NCI-H510A (cell line): ENCODE data around the gene MRPS23.

Source experiments
- DNase-seq: peaks from one replicate; lab custom pipeline; 2025; lab: John Stamatoyannopoulos, UW

The MRPS23 gene

DNA sequence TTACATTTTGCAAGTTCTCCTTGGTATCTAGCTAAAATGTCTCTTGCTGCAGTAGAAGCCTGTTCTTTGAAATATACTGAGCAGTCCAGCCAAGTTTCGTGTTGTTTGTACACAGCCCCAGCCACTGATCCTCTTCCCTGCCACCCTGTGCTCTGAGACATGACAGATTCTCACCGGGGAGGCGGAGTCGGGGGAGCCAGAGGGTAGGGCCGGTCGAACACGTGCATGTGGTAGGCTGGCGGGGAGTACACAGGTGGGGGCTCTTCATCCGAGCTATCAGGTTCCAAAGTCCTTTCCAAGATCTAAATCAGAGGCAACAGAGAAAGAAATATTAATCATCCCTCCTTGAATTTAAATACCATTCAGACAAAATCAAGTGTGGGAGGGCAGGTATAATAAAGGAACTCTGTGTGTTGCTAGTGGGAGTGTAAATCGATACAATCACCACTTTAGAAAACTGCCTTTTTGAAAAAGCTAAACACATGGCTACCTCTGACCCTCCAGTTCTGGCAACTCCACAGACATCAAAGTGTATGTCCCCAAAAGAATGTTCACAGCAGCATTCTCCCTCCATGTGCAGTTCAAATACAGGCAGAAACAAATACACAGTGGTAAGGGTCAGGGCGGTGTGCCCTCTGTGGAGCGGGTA lies 29.7 kb upstream of the MRPS23 start:
- DNase-seq, result no peak

DNA sequence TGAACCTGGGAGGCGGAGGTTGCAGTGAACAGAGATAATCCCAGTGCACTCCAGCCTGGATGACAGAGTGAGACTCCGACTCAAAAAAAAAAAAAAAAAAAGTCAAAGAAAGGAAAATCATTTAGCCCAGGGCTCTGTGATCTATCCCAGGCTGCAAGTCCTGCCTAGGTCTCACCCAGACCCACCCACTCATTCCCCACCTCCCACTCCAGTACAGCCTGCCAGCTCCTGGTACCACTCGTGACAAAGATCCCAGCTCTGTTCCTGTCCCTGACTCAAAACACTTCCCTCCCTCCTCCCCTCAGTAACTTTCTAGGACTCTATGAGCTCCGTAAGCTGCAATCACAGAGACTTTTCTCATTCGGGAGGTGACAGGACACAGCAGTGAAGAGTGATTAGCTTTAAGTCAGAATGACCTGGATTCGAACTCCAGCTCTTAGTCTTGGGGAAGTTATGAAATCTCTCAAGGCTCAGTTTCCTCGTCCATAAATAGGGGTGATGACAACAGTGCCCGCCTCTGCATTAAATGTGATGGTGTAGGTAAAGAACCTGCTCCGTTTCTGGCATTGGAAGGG lies 28.0 kb upstream of the MRPS23 start:
- DNase-seq, result no peak

DNA sequence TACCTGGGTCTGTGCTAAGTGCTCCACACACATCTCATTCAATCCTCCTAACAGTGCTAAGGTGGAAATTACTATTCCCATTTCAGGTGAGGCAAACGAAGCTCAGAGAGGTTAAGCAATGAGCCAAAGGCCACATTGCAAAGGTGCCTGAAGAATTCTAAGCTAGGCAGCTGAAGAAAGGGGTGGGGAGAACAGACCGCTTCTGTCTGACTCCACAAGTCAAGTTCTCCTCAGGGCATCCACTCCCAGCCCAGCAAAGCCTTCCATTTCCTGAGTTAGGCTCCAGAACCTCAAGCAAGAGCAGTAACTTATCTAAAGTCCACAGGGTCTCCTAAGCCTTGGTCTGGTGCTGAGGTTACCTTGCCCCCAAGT lies 27.0 kb upstream of the MRPS23 start:
- DNase-seq, result no peak

DNA sequence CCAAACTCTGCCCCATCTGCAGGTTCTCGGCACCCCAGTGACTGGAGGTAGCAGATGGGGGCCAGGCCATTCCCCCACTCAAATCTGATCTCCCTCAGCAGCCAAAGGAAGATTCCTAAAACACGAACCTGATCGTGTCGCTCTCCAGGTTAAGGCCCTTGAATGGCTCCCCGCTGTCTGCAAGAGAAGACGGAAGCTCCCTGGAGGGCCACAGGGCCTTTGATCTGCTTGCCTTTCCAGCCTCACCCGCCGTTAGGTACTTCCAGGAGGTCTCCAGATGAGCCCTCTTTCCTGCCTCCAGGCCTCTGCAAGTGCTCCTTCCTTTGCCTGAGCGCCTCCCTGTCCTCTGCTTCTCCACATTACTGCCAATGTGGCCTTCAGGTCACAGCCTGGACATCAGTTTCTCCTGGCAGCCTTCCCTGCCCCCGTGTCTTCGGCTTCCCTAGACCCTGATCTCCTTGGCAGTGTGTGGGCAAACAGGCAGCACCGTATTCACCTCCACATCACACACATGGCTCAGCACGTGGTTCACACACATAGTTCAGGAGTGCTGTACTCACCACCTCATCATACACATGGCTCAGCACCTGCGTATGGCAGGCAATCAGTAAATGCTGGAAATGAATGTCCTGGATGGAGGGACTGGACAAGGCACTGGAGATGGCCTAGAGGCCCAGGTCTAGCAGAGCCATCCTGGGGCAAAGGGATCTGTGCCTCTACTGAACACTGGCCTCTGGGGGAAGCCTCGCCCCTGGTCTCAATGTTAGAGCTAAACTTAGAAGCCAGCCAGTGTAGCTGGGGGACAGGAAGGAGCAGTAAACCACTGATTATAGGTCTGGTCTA lies 26.4 kb upstream of the MRPS23 start:
- no peak for DNase-seq

DNA sequence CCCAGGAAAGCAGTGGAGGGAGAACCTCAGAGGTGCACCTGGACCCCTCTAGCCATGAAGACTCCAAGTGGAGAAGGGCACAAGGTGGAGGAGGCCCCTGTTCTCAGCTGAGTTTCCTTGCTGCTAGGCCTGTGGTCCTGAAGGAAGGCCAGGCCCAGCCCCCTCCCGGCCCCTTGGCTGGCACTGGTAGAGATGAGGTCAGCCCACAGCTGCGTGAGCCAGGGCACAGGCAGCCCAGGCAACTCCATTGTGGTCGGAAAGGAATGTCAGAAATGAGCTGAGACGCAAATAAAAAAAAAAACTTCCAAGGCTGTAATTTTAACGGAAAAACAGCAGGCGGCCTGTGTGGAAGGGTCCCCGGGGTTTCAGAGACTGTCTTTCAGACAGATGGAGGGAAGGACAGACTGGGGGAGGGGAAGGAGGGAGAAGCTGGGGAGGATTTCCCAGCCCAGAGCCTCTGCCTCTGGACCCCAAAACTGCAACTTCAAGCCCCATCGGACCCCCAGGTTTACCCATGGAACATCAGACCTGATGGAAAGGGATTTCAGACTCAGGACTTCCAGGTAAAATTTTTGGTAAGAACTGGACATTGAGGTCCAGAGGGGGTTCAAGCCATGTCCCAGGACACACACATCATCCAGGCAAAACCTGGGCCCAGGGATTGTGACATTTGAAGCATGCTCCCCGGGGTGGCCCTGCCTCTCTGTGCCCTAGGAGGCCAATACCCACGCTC lies 25.6 kb upstream of the MRPS23 start:
- no peak for DNase-seq

- DNase-seq, result no peak
Observed at GRCh38 chr17:57874434-57875289, 24.8 kb upstream of the MRPS23 start.

- no peak for DNase-seq
Observed at GRCh38 chr17:57874058-57874419, 24.2 kb upstream of the MRPS23 start.

- DNase-seq, result no peak
Observed at GRCh38 chr17:57873261-57874057, 23.6 kb upstream of the MRPS23 start.

- no peak for DNase-seq
Observed at GRCh38 chr17:57872536-57872935, 22.7 kb upstream of the MRPS23 start.

GRCh38 chr17:57871863-57872262 lies 22.0 kb upstream of the MRPS23 start:
- no peak for DNase-seq

DNA sequence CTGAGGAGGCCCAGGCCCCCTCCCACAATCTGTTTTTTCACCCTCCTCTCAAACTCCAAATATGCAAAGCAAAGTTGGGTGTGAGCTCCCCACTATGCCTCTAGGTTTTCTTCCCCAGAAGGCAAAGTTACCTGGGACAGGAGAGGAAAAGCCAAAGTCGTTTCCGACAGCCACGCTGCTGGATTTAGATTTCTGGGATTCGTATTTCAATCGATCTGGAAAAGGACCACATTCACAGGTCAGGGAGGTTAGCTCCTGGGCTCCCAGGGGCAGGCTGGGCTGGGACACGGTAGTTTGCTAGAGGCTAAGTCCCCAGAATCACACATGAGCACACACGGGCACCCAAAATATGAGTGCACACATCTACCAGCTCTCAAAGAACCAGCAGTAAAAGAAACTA lies 21.3 kb upstream of the MRPS23 start:
- no peak for DNase-seq

DNA sequence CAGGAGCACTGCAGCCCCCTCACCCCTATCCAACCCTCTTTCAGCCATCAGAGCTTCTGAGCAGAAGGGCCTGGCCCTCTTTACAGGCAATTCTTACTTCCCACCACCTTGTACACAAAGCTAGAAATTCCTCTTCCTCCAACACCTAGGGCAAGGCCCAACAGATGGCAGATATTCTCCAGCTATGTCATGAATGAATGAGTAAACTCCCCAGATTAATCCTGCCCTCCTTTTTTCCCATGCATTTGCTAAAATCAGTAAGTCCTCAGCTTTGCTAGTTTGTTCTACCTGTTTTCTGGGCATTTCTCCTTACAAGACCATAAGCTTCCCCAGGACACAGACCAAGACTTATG lies 20.4 kb upstream of the MRPS23 start:
- no peak for DNase-seq

DNA sequence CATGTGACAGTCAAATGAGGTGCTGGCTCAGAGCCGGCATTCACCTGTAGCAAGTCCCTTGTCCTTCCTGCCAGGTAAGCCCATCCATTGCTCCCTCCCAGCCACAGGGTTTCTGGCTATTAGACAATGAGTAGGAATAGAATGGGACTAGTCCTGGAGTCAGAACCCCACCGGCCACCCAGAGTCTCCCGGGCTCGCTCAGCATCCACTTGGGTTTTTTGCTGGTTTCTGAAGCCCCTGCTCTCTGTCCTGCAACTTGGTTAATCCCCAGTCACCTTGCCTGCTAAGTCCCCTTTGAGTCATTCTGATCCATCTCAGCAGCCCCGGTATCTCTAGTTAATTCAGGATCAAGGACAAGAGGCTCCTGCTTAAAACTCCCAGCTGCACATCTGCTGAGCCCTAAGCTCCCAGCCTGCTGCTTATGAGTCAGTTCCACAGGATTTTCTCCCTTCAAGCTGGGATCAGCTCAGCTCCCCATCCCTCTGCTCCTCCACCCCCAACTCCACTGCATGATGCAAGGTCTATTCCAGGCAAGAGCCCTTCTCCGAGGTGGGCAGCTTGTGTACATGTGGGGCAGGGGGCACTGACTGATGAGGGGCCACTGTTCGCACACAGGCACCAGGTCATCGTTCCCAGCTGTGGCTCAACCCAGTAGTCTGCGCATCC lies 19.9 kb upstream of the MRPS23 start:
- DNase-seq, result no peak

DNA sequence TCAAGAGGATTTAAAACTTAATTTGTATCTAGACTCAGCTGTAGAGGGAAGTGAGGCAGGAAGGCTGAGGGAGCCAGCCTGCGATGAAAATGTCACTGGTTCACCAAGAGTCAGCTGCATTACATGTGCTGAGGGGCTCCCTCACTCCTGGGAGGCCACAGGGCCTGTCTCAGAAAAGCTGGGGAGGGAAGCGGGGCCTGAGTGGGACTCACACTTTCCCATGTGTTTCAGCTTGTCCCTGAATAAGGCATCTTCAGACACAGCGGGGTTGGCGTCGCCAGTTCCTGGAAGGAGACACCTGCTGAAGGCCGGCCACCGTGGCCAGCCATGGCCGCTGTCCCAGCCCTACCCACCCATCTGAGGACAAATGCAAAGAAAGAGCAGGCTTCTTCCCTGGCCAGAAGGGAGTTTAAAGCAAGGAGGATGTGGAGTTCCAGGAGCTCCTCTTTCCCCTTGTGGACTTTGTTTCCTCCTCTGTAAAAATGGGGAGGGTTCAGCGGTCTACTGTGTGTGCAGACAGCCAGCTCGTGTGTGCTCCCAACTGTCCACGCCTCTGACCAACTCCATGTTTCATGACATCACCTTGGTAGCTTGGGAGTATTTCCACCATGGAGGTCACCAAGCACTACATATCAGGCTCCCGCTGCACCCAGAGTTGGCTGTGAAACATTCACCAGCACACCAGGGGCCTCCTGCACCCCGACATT lies 19.2 kb upstream of the MRPS23 start:
- DNase-seq, result no peak

GRCh38 chr17:57868007-57868909 lies 18.4 kb upstream of the MRPS23 start:
- no peak for DNase-seq

DNA sequence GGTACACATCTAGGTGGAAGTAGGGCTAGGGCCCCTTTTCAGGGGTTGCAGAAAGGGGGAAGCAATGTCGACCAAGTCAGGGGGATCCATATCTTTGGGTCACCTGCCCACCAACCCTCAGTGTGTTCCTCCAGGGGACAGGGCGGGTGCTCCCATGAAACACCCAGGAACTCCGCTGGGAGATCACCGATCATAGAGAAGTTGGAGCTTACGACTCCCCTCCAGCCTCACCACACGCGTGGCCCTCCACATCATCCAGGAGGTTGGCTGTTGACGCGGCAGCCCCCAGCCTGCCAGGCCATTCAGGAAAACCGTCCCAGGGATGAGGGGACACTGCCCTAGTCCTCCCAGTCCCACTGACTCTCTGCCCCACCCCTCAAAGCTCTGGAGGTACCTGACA lies 17.3 kb upstream of the MRPS23 start:
- DNase-seq, result no peak

GRCh38 chr17:57866723-57867122 lies 16.9 kb upstream of the MRPS23 start:
- DNase-seq, result no peak

DNA sequence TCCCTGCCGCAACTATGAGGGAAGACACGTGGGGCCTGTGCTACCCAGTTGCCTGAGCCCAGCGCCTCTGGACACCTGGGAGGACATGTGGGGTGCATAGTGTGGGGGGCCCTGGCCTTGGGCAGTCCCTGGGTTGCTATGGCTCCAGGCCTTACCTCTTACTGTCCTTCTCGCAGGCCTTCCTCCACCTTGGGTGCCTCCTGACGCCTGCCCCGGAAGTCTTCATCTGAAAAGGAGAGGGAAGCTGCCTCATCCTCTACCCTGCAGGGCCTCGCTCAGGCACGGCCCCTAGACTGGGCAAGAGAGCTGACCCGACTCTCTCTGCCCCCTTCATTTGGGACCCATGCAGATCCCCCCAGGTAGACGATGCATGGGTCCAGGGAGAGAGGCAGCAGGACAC lies 16.5 kb upstream of the MRPS23 start:
- no peak for DNase-seq

DNA sequence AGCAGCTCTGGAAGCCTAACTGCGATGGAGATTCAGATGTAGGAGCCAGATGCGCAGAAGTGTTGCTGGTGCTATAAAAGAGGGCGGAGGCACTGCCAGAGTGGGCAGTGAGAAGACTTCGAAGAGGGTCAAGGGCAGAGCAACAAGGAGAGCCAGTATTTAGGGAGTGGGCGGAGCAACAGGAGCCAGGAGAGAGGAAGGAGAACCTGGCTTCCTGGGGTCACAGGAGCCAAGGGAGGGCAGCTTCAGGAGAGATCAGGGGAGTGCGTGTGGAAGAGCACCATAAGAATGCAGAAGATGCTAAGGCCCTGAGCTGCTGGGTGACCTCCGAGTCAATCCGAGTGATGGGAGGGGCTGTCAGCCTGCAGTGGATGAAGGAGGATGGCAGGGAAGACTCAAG lies 14.4 kb upstream of the MRPS23 start:
- no peak for DNase-seq
